Stomach (tissue), 9 donors: ENCODE measurements around the gene TSPAN7. TPM values are rescaled to one million over a fixed set of nuclear protein-coding genes. Genes with fewer than 3 reads are reported as not detected.

Experiments used
- DNase-seq, 2 donors: peaks; one replicate each; pipeline versions ENCODE4 v3.0.0 to v3.0.0-alpha.2; 2013 to 2019
- H3K27ac ChIP-seq, 5 donors: fragments of 200-600 bp in 4 of 5; sonication (generic) in 4 of 5; one replicate each; pipeline ENCODE4 v1.5.1; 2013 to 2019; ENCODE audit warnings: mild to moderate bottlenecking in 1 of 5, moderate library complexity in 1 of 5
- H3K27me3 ChIP-seq, 3 donors: fragments of 200-600 bp; sonication (generic); one replicate each; pipeline ENCODE4 v1.5.1; 2017 to 2019; ENCODE audit warnings: mixed run types in 1 of 3
- H3K36me3 ChIP-seq, 4 donors: fragments of 200-600 bp; sonication (generic); 1 replicate in 3 of 4; 2 replicates in 1 of 4; pipeline ENCODE4 v1.5.1; 2016 to 2019
- H3K4me1 ChIP-seq, 4 donors: fragments of 200-600 bp; sonication (generic); one replicate each; pipeline ENCODE4 v1.5.1; 2016 to 2019
- H3K4me3 ChIP-seq, 4 donors: fragments of 200-600 bp; sonication (generic) in 3 of 4; one replicate each; pipeline ENCODE4 v1.5.1; 2016 to 2019; ENCODE audit warnings: mild to moderate bottlenecking in 1 of 4
- H3K9me3 ChIP-seq, 4 donors: fragments of 200-600 bp; sonication (generic); one replicate each; pipeline ENCODE4 v1.5.1; 2016 to 2019
- CTCF ChIP-seq, 7 experiments: fragments of 450-650 bp in 4 of 7; fragments of 200-600 bp in 3 of 7; sonication (generic) in 3 of 7; IDR thresholded peaks; one replicate each; pipeline ENCODE4 v1.5.1; 2016 to 2019; ENCODE audit warnings: antibody characterized with exemption in 7 of 7, control low read depth in 2 of 7, mild to moderate bottlenecking in 1 of 7
- EP300 ChIP-seq: sonication (generic); formaldehyde crosslinking; IDR thresholded peaks from one replicate; pipeline ENCODE4 v1.6.1; 2017; ENCODE audit warnings: antibody characterized with exemption
- POLR2A ChIP-seq, 4 donors: fragments of 450-650 bp; IDR thresholded peaks; one replicate each; pipeline ENCODE4 v1.6.1; 2016; ENCODE audit warnings: antibody characterized with exemption in 4 of 4, control low read depth in 2 of 4, mild to moderate bottlenecking in 1 of 4, moderate library complexity in 1 of 4
- POLR2AphosphoS5 ChIP-seq, 3 donors: sonication (generic); formaldehyde crosslinking; IDR thresholded peaks; one replicate each; pipeline ENCODE4 v1.6.1; 2016; ENCODE audit warnings: antibody characterized with exemption in 3 of 3
- WGBS, 5 donors: extraction: QIAGEN DNeasy Blood & Tissue Kit in 3 of 5; methylation state at CpG; one replicate each; pipeline versions ENCODE4 v1.1.5 to v1.1.7; 2013 to 2018; 5-methylcytosine and 5-hydroxymethylcytosine counted together
- intact Hi-C: fragments of 100-400 bp; cut with DNase I; formaldehyde crosslinking; loops from one replicate; pipeline ENCODE4 v1.15.1; 2023; ENCODE audit warnings: low total_unique reads
- polyA plus RNA-seq, 3 donors: library from polyadenylated mRNA; stranded (reverse); fragments of 200-250 nt; gene quantifications; one replicate each; pipeline ENCODE4 v1.2.3, GENCODE V29; 2013
- total RNA-seq, 5 donors: library from RNA; depleted of rRNA; stranded (reverse); fragments of >200 nt; gene quantifications; one replicate each; pipeline versions ENCODE4 v1.1.0 to v1.2.3, GENCODE V29; 2014 to 2016
- donor health status: healthy with polysubstance abuse.
- donor health status: Bipolar disorder and iron deficiency.
- donor health status: healthy.

Gene TSPAN7
- total and polyA plus RNA-seq, 8 donors = 0.45 to 35.9 (median 12.0) TPM; not detected in 1

- H3K4me3 ChIP-seq = no peak overlapping the region
- DNase-seq = no peak
- TF ChIP-seq EP300 = no peak
- no peak for TF ChIP-seq CTCF (IDR thresholded peaks at IDR 0.05)
- no peak for TF ChIP-seq POLR2AphosphoS5 (IDR thresholded peaks at IDR 0.05)
- no peak for TF ChIP-seq POLR2A (IDR thresholded peaks at IDR 0.05)
- no peaks in the 10 kb centered on the region for H3K36me3 ChIP-seq
- WGBS, 5 donors = 74 to 90% (median 79%) methylated on average over 3 of the region's 3 CpGs
- H3K4me1 ChIP-seq = no peaks in the 10 kb centered on the region
- H3K27me3 ChIP-seq = peaks cover 0 to 9% (median 0%) of the 10 kb centered on the region in 3 donors
- H3K27ac ChIP-seq = no peak overlapping the region
- intact Hi-C loops = no loop called here
- no peaks in the 10 kb centered on the region for H3K9me3 ChIP-seq
These were observed 114.5 kb downstream of the TSPAN7 start for GRCh38 chrX:38675856-38676255.

GRCh38 chrX:38678183-38678582 lies 116.8 kb downstream of the TSPAN7 start:
- Histone ChIP-seq H3K36me3 (no peaks in the 10 kb centered on the region), H3K4me1 (no peaks in the 10 kb centered on the region), H3K27ac (no peak overlapping the region), H3K4me3 (no peak overlapping the region), H3K27me3 (peaks cover 0 to 9% (median 0%) of the 10 kb centered on the region in 3 donors), H3K9me3 (no peaks in the 10 kb centered on the region)
- WGBS, 5 donors = 55 to 63% (median 60%) methylated on average over 4 of the region's 4 CpGs
- no peak for DNase-seq
- TF ChIP-seq POLR2A (IDR thresholded peaks at IDR 0.05) (no peak), EP300 (no peak), POLR2AphosphoS5 (IDR thresholded peaks at IDR 0.05) (no peak), CTCF (IDR thresholded peaks at IDR 0.05) (no peak)
- intact Hi-C loops = no loop called here

- H3K27me3 ChIP-seq = peaks cover 0 to 9% (median 0%) of the 10 kb centered on the region in 3 donors
These were observed 117.5 kb downstream of the TSPAN7 start for GRCh38 chrX:38678821-38679220.

GRCh38 chrX:38679695-38680094 lies 118.4 kb downstream of the TSPAN7 start:
- peaks cover 0 to 4% (median 0%) of the 10 kb centered on the region in 4 donors for H3K36me3 ChIP-seq
- H3K4me3 ChIP-seq = no peak overlapping the region
- no peaks in the 10 kb centered on the region for H3K4me1 ChIP-seq
- no peak overlapping the region for H3K27ac ChIP-seq
- intact Hi-C loops = no loop called here
- no peak for DNase-seq
- peaks cover 0 to 3% (median 0%) of the 10 kb centered on the region in 3 donors for H3K27me3 ChIP-seq
- WGBS, 5 donors = 56 to 91% (median 82%) methylated on average over 2 of the region's 2 CpGs
- H3K9me3 ChIP-seq = no peaks in the 10 kb centered on the region
- TF ChIP-seq CTCF (IDR thresholded peaks at IDR 0.05) (no peak), EP300 (no peak), POLR2A (IDR thresholded peaks at IDR 0.05) (no peak), POLR2AphosphoS5 (IDR thresholded peaks at IDR 0.05) (no peak)

More at GRCh38 chrX:38678821-38679220, 117.5 kb downstream of the TSPAN7 start:
- no peak overlapping the region for H3K4me3 ChIP-seq
- H3K27ac ChIP-seq = no peak overlapping the region
- 73 to 88% (median 80%) methylated on average over 2 of the region's 2 CpGs for WGBS, 5 donors
- intact Hi-C loops = no loop called here
- no peak for DNase-seq
- H3K9me3 ChIP-seq = no peaks in the 10 kb centered on the region
- no peak for TF ChIP-seq POLR2A (IDR thresholded peaks at IDR 0.05)
- no peaks in the 10 kb centered on the region for H3K4me1 ChIP-seq
- peaks cover 0 to 4% (median 0%) of the 10 kb centered on the region in 4 donors for H3K36me3 ChIP-seq

GRCh38 chrX:38682095-38682494 lies 120.8 kb downstream of the TSPAN7 start:
- intact Hi-C loops = no loop called here
- no peak for DNase-seq
- WGBS, 5 donors = 32 to 52% (median 35%) methylated on average over 2 of the region's 2 CpGs

More at GRCh38 chrX:38682095-38682494, 120.8 kb downstream of the TSPAN7 start:
- Histone ChIP-seq H3K36me3 (peaks cover 0 to 4% (median 0%) of the 10 kb centered on the region in 4 donors), H3K4me3 (no peak overlapping the region), H3K27ac (no peak overlapping the region), H3K27me3 (peaks cover 0 to 3% (median 0%) of the 10 kb centered on the region in 3 donors), H3K4me1 (no peaks in the 10 kb centered on the region), H3K9me3 (no peaks in the 10 kb centered on the region)
- TF ChIP-seq POLR2AphosphoS5 (IDR thresholded peaks at IDR 0.05) (no peak), CTCF (IDR thresholded peaks at IDR 0.05) (no peak), EP300 (no peak), POLR2A (IDR thresholded peaks at IDR 0.05) (no peak)
